Stimulated activated CD4-positive, alpha-beta T cell treated with anti-CD3 and anti-CD28 coated beads, Interleukin-4, amount 100 ng/mL, for 48 hours (primary cell): Measurements from ENCODE around the gene SOWAHC.
"Not testable (repeated sequence)": the region's sequence is repeated elsewhere in the genome, so short reads cannot be mapped to it uniquely, and the experiment has no call there.

ENCODE experiments used
- DNase-seq, 2 donors: peaks; one replicate each; pipeline ENCODE4 v3.0.0-alpha.2; 2020; ENCODE audit warnings: low read depth in 2 of 2

The SOWAHC gene

GRCh38 chr2:109615637-109616144, 1.5 kb downstream of the SOWAHC start:
- no peak for DNase-seq

DNA sequence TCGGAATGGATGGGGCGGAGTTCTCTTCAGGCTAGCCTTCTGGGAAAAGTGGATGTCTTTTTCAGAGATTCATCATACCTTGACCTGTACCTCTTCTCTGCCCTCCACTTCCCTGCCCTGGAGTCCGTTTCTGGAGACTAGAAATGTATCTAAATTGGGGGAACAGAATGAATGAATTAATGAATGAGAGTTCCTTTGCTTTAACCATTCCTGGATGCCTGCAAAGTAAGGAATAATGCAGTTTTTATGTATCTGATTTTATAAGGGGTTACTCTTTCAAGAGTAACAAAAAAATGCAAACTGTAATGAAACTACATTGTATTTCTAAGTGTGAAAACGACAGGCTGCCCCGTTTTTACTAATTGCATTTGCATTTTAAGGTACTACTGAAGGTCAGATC, 2.0 kb downstream of the SOWAHC start:
- no peak for DNase-seq

DNA sequence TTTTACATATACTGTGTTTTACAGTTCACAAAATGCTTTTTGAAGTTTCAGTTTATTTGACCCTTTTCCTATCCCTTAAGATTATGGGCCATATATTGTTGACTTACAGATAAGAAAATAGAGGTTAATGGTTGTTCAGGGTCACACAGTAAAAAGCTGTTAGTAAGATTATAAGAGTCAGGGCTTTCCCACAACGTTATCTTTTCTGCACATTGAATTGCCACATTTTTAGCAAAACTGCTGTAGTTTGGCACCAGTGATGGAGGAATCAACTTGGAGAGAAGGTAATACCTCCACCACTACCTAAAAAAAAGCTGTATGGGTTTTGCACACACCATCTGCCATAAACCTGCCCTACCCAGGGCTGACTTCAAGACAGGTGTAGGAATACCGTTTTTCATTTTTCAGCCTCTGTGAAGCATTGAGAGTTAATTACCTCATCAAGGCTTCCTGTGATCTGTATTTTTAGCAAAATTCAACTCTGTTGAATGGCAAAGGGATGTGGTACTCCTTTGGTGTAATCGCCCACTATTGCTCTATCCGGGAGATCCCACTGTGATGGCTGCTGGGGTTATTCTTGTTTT, 5.0 kb downstream of the SOWAHC start:
- DNase-seq: no peak

GRCh38 chr2:109623297-109623696, 9.1 kb downstream of the SOWAHC start:
- no peak for DNase-seq

DNA sequence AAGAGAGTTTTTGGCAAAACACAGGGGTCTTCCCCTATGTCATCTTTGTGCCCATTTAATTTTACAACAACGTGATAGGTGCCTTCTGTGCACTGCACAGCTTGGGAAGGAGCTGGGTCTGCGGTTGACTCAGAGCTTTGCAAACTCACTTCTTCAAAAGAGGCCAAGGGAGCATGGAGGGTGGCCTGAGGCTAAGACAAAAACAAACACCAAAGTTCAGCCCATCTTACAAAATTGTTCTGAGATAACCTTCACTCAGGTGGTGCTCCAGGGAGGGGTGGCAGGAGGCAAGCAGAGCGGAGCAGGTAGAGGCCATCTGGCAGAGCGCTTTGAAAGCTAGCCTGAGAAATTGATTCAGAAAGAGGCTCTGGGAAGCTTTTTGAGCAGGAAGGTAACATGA, 9.8 kb downstream of the SOWAHC start:
- DNase-seq: no peak

- no peak for DNase-seq
Observed at GRCh38 chr2:109624339-109624738, 10.2 kb downstream of the SOWAHC start.

DNA sequence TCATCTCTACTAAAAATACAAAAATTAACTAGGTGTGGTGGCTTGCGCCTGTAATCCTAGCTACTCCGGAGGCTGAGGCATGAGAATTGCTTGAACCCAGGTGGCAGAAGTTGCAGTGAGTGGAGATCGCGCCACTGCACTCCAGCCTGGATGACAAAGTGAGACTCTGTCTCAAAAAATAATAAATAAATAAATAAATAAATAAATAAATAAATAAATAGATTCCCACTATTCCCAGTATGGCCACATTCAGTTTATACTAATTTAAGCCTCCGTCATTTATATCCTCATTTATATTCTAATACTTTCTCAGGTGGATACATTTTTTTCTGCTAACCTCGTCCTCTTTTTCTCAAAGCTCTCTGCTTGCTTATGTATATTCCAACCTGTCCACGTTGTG, 14.2 kb downstream of the SOWAHC start:
- not testable (repeated sequence) for DNase-seq

- DNase-seq: no peak
Observed at GRCh38 chr2:109629867-109630266, 15.7 kb downstream of the SOWAHC start.

DNA sequence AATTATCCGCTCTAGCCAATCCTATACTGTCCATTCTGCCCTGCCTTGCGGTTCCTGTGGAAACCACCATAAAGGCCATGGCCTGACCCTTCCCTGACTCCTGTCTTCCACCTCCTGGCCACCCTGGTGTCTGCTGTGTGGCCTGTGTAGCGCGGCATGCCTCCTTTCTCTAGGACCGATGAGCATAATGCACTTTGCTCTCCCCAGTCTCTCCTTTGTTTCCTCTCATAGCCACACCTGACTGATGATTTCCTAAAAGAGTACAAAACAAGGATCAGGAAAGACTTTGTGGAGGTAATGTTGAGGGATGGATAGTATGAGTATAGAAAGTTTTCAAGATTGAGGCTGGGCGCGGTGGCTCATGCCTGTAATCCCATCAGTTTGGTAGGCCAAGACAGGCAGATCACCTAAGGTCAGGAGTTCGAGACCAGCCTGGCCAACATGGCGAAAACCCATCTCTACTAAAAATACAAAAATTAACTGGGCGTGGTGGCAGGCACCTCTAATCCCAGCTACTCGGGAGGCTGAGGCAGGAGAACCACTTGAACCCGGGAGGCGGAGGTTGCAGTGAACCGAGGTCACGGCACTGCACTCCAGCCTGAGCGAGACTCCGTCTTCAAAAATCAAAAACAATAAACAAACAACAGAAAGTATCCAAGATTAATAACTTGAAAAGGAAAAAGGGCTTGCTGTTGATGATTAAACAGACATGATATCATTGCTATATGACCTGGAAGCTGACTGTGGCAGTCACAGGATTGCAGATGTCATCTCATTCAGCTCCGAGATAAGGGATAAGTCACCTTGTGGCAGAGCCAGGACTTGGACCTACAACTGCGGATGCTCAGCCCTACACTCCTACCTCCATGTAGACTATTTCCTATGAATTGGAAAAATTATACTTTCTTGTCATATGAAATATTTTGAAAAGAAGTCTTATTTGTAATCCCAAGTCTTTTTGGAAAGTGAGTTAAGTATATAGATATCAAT, 16.6 kb downstream of the SOWAHC start:
- DNase-seq: no peak

DNA sequence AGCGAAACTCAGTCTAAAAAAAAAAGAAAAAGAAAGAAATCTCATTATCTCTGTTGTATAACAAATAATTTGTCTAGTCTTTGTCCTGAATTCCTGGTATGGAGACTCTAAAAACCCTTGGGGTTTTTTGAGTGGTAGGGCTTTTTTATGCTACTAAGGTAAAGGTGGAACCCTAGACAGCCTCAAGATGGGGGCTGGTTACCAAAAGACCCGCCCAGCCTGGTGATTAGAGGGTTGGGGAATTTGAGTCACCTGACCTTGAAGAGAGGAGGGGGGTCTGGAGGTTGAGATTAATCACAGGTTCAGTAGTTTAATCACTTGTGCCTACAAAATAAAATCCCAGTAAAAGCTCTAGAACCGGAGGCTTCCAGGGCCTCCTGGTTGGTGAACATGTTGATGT, 17.6 kb downstream of the SOWAHC start:
- no peak for DNase-seq

GRCh38 chr2:109632158-109632789, 18.1 kb downstream of the SOWAHC start:
- DNase-seq: no peak

GRCh38 chr2:109633284-109633961, 19.3 kb downstream of the SOWAHC start:
- no peak for DNase-seq

DNA sequence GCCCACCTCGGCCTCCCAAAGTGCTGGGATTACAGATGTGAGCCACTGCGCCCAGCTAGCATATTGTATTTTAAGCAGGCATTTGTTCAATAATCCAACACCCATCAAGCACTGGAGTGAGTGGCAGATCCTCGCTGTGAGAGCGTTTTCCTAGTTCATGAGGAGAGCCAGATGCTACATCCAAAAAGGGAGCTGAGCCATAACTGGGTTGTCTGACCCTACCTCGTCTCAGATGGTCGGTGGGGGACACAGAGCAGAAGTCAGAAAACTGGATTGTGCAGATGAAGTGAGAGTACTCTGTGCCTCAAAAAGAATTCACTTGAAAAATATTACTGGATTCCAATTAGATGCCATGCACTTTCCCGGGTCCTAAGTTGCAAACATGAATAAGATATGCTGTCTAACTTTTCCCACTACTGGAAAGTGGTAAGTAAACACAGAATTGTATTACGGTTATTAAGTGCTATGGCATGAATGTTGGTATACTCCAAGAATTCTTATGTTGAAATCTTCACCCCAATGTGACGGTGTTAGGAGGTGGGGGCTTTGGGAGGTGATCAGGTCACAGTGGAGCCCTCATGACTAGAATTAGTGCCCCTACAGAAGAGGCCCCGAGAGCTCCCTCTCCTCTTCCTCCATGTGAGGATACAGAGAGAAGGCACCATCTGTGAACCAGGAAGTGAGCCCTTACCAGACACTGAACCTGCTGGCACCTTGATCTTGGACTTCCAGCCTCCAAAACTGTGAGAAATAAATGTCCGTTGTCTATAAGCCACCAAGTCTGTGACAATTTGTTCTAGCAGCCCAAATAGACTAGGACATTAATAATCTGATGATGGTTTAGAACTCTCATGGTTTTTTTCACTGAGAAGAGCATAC, 21.5 kb downstream of the SOWAHC start:
- DNase-seq: no peak

- DNase-seq: no peak
Observed at GRCh38 chr2:109636317-109636716, 22.2 kb downstream of the SOWAHC start.

- no peak for DNase-seq
Observed at GRCh38 chr2:109637749-109638570, 23.8 kb downstream of the SOWAHC start.

- DNase-seq: no peak
Observed at GRCh38 chr2:109638795-109639194, 24.6 kb downstream of the SOWAHC start.

DNA sequence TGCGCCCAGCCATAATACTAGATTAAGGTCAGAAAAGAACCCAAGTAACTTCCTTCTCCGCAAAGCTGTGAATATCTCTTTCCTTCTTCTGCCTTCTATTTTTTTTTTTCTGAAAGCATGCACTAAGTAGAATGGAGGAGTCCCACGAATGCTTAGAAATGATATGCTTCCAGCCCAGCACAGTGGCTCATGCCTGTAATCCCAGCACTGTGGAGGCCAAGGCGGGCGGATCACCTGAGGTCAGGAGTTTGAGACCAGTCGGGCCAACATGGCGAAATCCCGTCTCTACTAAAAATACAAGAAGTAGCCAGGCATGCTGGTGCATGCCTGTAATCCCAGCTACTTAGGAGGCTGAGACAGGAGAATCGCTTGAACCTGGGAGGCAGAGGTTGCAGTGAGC, 25.8 kb downstream of the SOWAHC start:
- not testable (repeated sequence) for DNase-seq

GRCh38 chr2:109644571-109645275, 30.6 kb downstream of the SOWAHC start:
- no peak for DNase-seq

- no peak for DNase-seq
Observed at GRCh38 chr2:109645412-109646184, 31.4 kb downstream of the SOWAHC start.
